SK-N-MC (cell line): ENCODE results near the gene PPP2R2B.

ENCODE experiments used
- EZH2 ChIP-seq: fragments of 200-600 bp; sonication (generic); IDR thresholded peaks from one replicate; pipeline ENCODE4 v1.6.1; 2017; ENCODE audit warnings: antibody characterized with exemption
- FOXP2 ChIP-seq: optimal IDR thresholded peaks from 2 replicates; pipeline ENCODE3; 2011; ENCODE audit warnings: mild to moderate bottlenecking, moderate library complexity; ENCODE audit not compliant: insufficient read depth; ENCODE audit errors: extremely low read length, control extremely low read depth
- POLR2AphosphoS5 ChIP-seq: IDR thresholded peaks from 2 replicates; pipeline ENCODE4 v1.6.1; 2012; ENCODE audit warnings: mild to moderate bottlenecking, low read depth, low read length, borderline replicate concordance

DNA sequence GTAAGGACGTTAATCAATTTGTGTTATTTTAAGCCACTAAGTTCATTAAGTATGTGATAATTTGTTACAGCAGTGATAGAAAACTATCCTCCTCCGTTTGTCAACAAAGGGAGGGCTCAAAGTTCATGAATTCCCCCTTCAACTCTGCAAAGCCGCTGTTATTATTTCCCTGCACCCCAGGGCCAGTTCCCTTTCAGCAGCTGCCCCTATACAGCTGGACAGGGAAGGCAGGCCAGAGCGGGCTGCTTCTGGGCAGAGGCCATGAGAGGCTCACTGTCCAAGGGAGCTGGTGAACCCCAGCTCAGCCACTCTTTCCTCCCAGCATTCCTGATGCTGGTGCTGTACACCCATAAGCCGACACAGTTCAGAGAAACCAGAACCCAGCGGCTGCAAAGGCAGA is 260.1 kb downstream of the PPP2R2B start:
- TF ChIP-seq POLR2AphosphoS5 (no peak), EZH2 (no peak), FOXP2 (no peak)
